HepG2 (cell line): ENCODE results near the gene NPHP1.

Experiments used
- CTCF ChIP-seq: sonication (generic); formaldehyde crosslinking; IDR thresholded peaks from 2 replicates; pipeline ENCODE4 v1.5.0; 2020; ENCODE audit warnings: mild to moderate bottlenecking, missing genetic modification reagents, moderate library complexity
- EEA1 ChIP-seq: sonication (generic); formaldehyde crosslinking; IDR thresholded peaks from 2 replicates; pipeline ENCODE4 v1.5.1; 2020; ENCODE audit warnings: mild to moderate bottlenecking, missing genetic modification reagents, borderline replicate concordance
- POLR2A ChIP-seq, 2 experiments: IDR thresholded peaks; 2 replicates each; pipeline ENCODE4 v1.6.1; 2011; ENCODE audit warnings: low read depth in 2 of 2, low read length in 2 of 2, mild to moderate bottlenecking in 1 of 2, moderate library complexity in 1 of 2; ENCODE audit not compliant: insufficient read depth in 1 of 2
- SP2 ChIP-seq: sonication (generic); formaldehyde crosslinking; IDR thresholded peaks from 2 replicates; pipeline ENCODE4 v1.5.1; 2020; ENCODE audit warnings: mild to moderate bottlenecking, missing genetic modification reagents
- STAT6 ChIP-seq: sonication (generic); formaldehyde crosslinking; IDR thresholded peaks from 2 replicates; pipeline ENCODE4 v1.4.0; 2020; ENCODE audit warnings: missing genetic modification reagents, mild to moderate bottlenecking, borderline replicate concordance
- TAF1 ChIP-seq: sonication (generic); formaldehyde crosslinking; IDR thresholded peaks from 2 replicates; pipeline ENCODE4 v1.4.0; 2020; ENCODE audit warnings: missing genetic modification reagents
- TCF7 ChIP-seq: sonication (generic); IDR thresholded peaks from 2 replicates; pipeline ENCODE4 v1.6.1; 2016; ENCODE audit warnings: antibody characterized with exemption, low read depth
- ZFX ChIP-seq: sonication (generic); formaldehyde crosslinking; IDR thresholded peaks from 2 replicates; pipeline ENCODE4 v1.4.0; 2020; ENCODE audit warnings: mild to moderate bottlenecking, low read depth, missing genetic modification reagents, moderate library complexity
- ZNF207 ChIP-seq: fragments of 450-650 bp; IDR thresholded peaks from 2 replicates; pipeline ENCODE4 v1.6.1; 2016; ENCODE audit warnings: antibody characterized with exemption, borderline replicate concordance
- ZNF274 ChIP-seq: sonication (generic); formaldehyde crosslinking; IDR thresholded peaks from 2 replicates; pipeline ENCODE4 v1.5.1; 2020; ENCODE audit warnings: mild to moderate bottlenecking, missing genetic modification reagents
- ZNF672 ChIP-seq: sonication (generic); formaldehyde crosslinking; IDR thresholded peaks from 2 replicates; pipeline ENCODE4 v1.8.1; 2022; ENCODE audit warnings: missing genetic modification reagents
- TF ChIP-seq, protein P1 (sequence below): sonication (generic); formaldehyde crosslinking; conservative IDR thresholded peaks from 2 replicates; pipeline ENCODE4 v1.5.0; 2020; ENCODE audit warnings: missing genetic modification reagents
- TF ChIP-seq, protein P2 (sequence below): sonication (generic); formaldehyde crosslinking; IDR thresholded peaks from 2 replicates; pipeline ENCODE4 v1.8.0; 2022; ENCODE audit warnings: low read depth, missing genetic modification reagents

- TF ChIP-seq CTCF (CRISPR knock-in tag), result peak; percentile 90
- TF ChIP-seq STAT6 (CRISPR knock-in tag), result no peak
- TF ChIP-seq, protein P1, sequence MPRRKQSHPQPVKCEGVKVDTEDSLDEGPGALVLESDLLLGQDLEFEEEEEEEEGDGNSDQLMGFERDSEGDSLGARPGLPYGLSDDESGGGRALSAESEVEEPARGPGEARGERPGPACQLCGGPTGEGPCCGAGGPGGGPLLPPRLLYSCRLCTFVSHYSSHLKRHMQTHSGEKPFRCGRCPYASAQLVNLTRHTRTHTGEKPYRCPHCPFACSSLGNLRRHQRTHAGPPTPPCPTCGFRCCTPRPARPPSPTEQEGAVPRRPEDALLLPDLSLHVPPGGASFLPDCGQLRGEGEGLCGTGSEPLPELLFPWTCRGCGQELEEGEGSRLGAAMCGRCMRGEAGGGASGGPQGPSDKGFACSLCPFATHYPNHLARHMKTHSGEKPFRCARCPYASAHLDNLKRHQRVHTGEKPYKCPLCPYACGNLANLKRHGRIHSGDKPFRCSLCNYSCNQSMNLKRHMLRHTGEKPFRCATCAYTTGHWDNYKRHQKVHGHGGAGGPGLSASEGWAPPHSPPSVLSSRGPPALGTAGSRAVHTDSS (CRISPR knock-in tag), result no peak
- TF ChIP-seq, protein P2, sequence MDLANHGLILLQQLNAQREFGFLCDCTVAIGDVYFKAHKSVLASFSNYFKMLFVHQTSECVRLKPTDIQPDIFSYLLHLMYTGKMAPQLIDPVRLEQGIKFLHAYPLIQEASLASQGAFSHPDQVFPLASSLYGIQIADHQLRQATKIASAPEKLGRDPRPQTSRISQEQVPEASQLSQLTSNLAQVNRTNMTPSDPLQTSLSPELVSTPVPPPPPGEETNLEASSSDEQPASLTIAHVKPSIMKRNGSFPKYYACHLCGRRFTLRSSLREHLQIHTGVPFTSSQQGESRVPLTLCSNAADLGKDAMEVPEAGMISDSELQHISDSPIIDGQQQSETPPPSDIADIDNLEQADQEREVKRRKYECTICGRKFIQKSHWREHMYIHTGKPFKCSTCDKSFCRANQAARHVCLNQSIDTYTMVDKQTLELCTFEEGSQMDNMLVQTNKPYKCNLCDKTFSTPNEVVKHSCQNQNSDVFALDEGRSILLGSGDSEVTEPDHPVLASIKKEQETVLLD (CRISPR knock-in tag), result no peak
- no peak for TF ChIP-seq POLR2A (IDR thresholded peaks at IDR 0.05; ENCODE audit: insufficient read depth in 1 of 2, low read depth in 2 of 2, low read length in 2 of 2)
- TF ChIP-seq TAF1 (CRISPR knock-in tag), result no peak
- TF ChIP-seq ZFX (CRISPR knock-in tag), result no peak
- TF ChIP-seq ZNF672 (CRISPR knock-in tag), result no peak
- no peak for TF ChIP-seq EEA1 (CRISPR knock-in tag)
- no peak for TF ChIP-seq TCF7
- no peak for TF ChIP-seq ZNF207
- TF ChIP-seq SP2 (CRISPR knock-in tag), result no peak
- TF ChIP-seq ZNF274, result no peak
Measured at GRCh38 chr2:110157153-110157793, 47.5 kb downstream of the NPHP1 start.
